ENCODE results near the gene FAM171A1. TPM values are rescaled to one million over a fixed set of nuclear protein-coding genes. Genes with fewer than 3 reads are reported as not detected.
"Not testable (repeated sequence)": the region's sequence is repeated elsewhere in the genome, so short reads cannot be mapped to it uniquely, and the experiment has no call there.

Gene FAM171A1
- polyA plus RNA-seq, 1 donor (not counting 4 experiments of a cell fraction or from before 2014, with no cell fraction given), result 8.8 TPM

- dilution Hi-C loops (cut with MboI; ENCODE audit: extremely low pct_ligation_motif_present, low sequenced_read_pairs), result no loop called here
- H3K27ac ChIP-seq (ENCODE audit: control insufficient read depth, insufficient read depth, low read length), result no peak overlapping the region
- no peak overlapping the region for H3K9ac ChIP-seq (ENCODE audit: control insufficient read depth, extremely low read depth, insufficient read depth, low read length)
- H3K27me3 ChIP-seq (ENCODE audit: control insufficient read depth, extremely low read depth, insufficient read depth, low read length), result no peaks in the 10 kb centered on the region
- no peaks in the 10 kb centered on the region for H3K36me3 ChIP-seq (ENCODE audit: control insufficient read depth in 2 of 2, extremely low read depth in 1 of 2, insufficient read depth in 2 of 2, low read length in 2 of 2)
- TF ChIP-seq CTCF (optimal IDR thresholded peaks at IDR 0.05 in 1 of 3, IDR thresholded peaks at IDR 0.05 in 1 of 3, conservative IDR thresholded peaks at IDR 0.05 in 1 of 3; ENCODE audit: extremely low read depth in 1 of 3, insufficient read depth in 2 of 3, low read length in 3 of 3) (no peak), EZH2 (IDR thresholded peaks at IDR 0.05; ENCODE audit: low read length) (no peak)
- no peak overlapping the region for H3K4me3 ChIP-seq (ENCODE audit: control insufficient read depth in 2 of 3, extremely low read depth in 1 of 3, insufficient read depth in 2 of 3, low read depth in 1 of 3, low read length in 3 of 3)
- FAIRE-seq (no peak), DNase-seq (ENCODE audit: low read depth, low spot score) (no peak)
- no peaks in the 10 kb centered on the region for H3K9me3 ChIP-seq (ENCODE audit: control insufficient read depth, low read depth, low read length)
- no peaks in the 10 kb centered on the region for H3K79me2 ChIP-seq (ENCODE audit: control insufficient read depth, insufficient read depth, low read length)
- H4K20me1 ChIP-seq (ENCODE audit: control insufficient read depth, extremely low read depth, insufficient read depth, low read length), result no peaks in the 10 kb centered on the region
- H2AFZ ChIP-seq (ENCODE audit: control insufficient read depth, low read length), result no peak overlapping the region
- no peaks in the 10 kb centered on the region for H3K9me1 ChIP-seq (ENCODE audit: control insufficient read depth, extremely low read depth, insufficient read depth, low read length)
- no peak overlapping the region for H3K4me2 ChIP-seq (ENCODE audit: control insufficient read depth, extremely low read depth, insufficient read depth, low read depth, low read length)
- H3K4me1 ChIP-seq (ENCODE audit: control insufficient read depth, extremely low read depth, insufficient read depth, low read length), result no peaks in the 10 kb centered on the region
Measured at GRCh38 chr10:15333909-15334649, 37.0 kb downstream of the FAM171A1 start.

- FAIRE-seq; dilution Hi-C loops (cut with MboI; ENCODE audit: extremely low pct_ligation_motif_present, low sequenced_read_pairs); H3K4me1 ChIP-seq (ENCODE audit: control insufficient read depth, extremely low read depth, insufficient read depth, low read length); H3K27ac ChIP-seq (ENCODE audit: control insufficient read depth, insufficient read depth, low read length); H3K4me3 ChIP-seq (ENCODE audit: control insufficient read depth in 2 of 3, extremely low read depth in 1 of 3, insufficient read depth in 2 of 3, low read depth in 1 of 3, low read length in 3 of 3); DNase-seq (ENCODE audit: low read depth, low spot score); H3K36me3 ChIP-seq (ENCODE audit: control insufficient read depth in 2 of 2, extremely low read depth in 1 of 2, insufficient read depth in 2 of 2, low read length in 2 of 2); H3K79me2 ChIP-seq (ENCODE audit: control insufficient read depth, insufficient read depth, low read length); H4K20me1 ChIP-seq (ENCODE audit: control insufficient read depth, extremely low read depth, insufficient read depth, low read length); H3K9me3 ChIP-seq (ENCODE audit: control insufficient read depth, low read depth, low read length); H3K9me1 ChIP-seq (ENCODE audit: control insufficient read depth, extremely low read depth, insufficient read depth, low read length); H3K27me3 ChIP-seq (ENCODE audit: control insufficient read depth, extremely low read depth, insufficient read depth, low read length); H3K9ac ChIP-seq (ENCODE audit: control insufficient read depth, extremely low read depth, insufficient read depth, low read length); H3K4me2 ChIP-seq (ENCODE audit: control insufficient read depth, extremely low read depth, insufficient read depth, low read depth, low read length); H2AFZ ChIP-seq (ENCODE audit: control insufficient read depth, low read length): not testable (repeated sequence)
Measured at GRCh38 chr10:15333181-15333580, 37.9 kb downstream of the FAM171A1 start.

- Histone ChIP-seq H3K27me3 (ENCODE audit: control insufficient read depth, extremely low read depth, insufficient read depth, low read length) (no peaks in the 10 kb centered on the region), H3K79me2 (ENCODE audit: control insufficient read depth, insufficient read depth, low read length) (no peaks in the 10 kb centered on the region), H3K4me3 (ENCODE audit: control insufficient read depth in 2 of 3, extremely low read depth in 1 of 3, insufficient read depth in 2 of 3, low read depth in 1 of 3, low read length in 3 of 3) (no peak overlapping the region), H3K9me1 (ENCODE audit: control insufficient read depth, extremely low read depth, insufficient read depth, low read length) (no peaks in the 10 kb centered on the region), H3K4me2 (ENCODE audit: control insufficient read depth, extremely low read depth, insufficient read depth, low read depth, low read length) (no peak overlapping the region), H4K20me1 (ENCODE audit: control insufficient read depth, extremely low read depth, insufficient read depth, low read length) (no peaks in the 10 kb centered on the region), H2AFZ (ENCODE audit: control insufficient read depth, low read length) (no peak overlapping the region), H3K4me1 (ENCODE audit: control insufficient read depth, extremely low read depth, insufficient read depth, low read length) (no peaks in the 10 kb centered on the region), H3K9me3 (ENCODE audit: control insufficient read depth, low read depth, low read length) (no peaks in the 10 kb centered on the region), H3K36me3 (ENCODE audit: control insufficient read depth in 2 of 2, extremely low read depth in 1 of 2, insufficient read depth in 2 of 2, low read length in 2 of 2) (no peaks in the 10 kb centered on the region), H3K27ac (ENCODE audit: control insufficient read depth, insufficient read depth, low read length) (no peak overlapping the region), H3K9ac (ENCODE audit: control insufficient read depth, extremely low read depth, insufficient read depth, low read length) (no peak overlapping the region)
- DNase-seq (ENCODE audit: low read depth, low spot score) (no peak), FAIRE-seq (no peak)
- TF ChIP-seq EZH2 (IDR thresholded peaks at IDR 0.05; ENCODE audit: low read length) (no peak), CTCF (optimal IDR thresholded peaks at IDR 0.05 in 1 of 3, IDR thresholded peaks at IDR 0.05 in 1 of 3, conservative IDR thresholded peaks at IDR 0.05 in 1 of 3; ENCODE audit: extremely low read depth in 1 of 3, insufficient read depth in 2 of 3, low read length in 3 of 3) (no peak)
- dilution Hi-C loops (cut with MboI; ENCODE audit: extremely low pct_ligation_motif_present, low sequenced_read_pairs), result no loop called here
Measured at GRCh38 chr10:15331461-15331860, 39.6 kb downstream of the FAM171A1 start.
